AG10803 (cell line): ENCODE results near the gene SLX4IP.
A peak's percentile ranks its signal among the peaks of the same experiment; 100 is the strongest.

Experiments
- DNase-seq: peaks from one replicate; pipeline ENCODE4 v3.0.0; 2010; ENCODE audit warnings: low read depth
- H3K4me3 ChIP-seq: 2 replicates; pipeline ENCODE4 v1.5.1; 2011; ENCODE audit warnings: mild to moderate bottlenecking, low read length, control low read depth
- CTCF ChIP-seq: conservative IDR thresholded peaks from 2 replicates; pipeline ENCODE4 v1.5.1; 2011; ENCODE audit warnings: mild to moderate bottlenecking, low read length, control low read depth, inconsistent platforms

SLX4IP gene

GRCh38 chr20:10453241-10453640 is 18.1 kb downstream of the SLX4IP start:
- H3K4me3 ChIP-seq, result no peak overlapping the region
- TF ChIP-seq CTCF, result no peak
- DNase-seq, result no peak

GRCh38 chr20:10454151-10454750 is 19.1 kb downstream of the SLX4IP start:
- DNase-seq, result no peak
- H3K4me3 ChIP-seq, result no peak overlapping the region
- no peak for TF ChIP-seq CTCF

GRCh38 chr20:10461495-10461894 is 26.4 kb downstream of the SLX4IP start:
- no peak for DNase-seq
- no peak for TF ChIP-seq CTCF
- no peak overlapping the region for H3K4me3 ChIP-seq

GRCh38 chr20:10462516-10462915 is 27.4 kb downstream of the SLX4IP start:
- H3K4me3 ChIP-seq, result no peak overlapping the region
- DNase-seq, result no peak
- no peak for TF ChIP-seq CTCF

GRCh38 chr20:10463622-10464021 is 28.5 kb downstream of the SLX4IP start:
- DNase-seq, result no peak
- H3K4me3 ChIP-seq, result no peak overlapping the region
- no peak for TF ChIP-seq CTCF

- no peak overlapping the region for H3K4me3 ChIP-seq
- DNase-seq, result no peak
- TF ChIP-seq CTCF, result no peak
Observed at GRCh38 chr20:10465135-10465534, 30.0 kb downstream of the SLX4IP start.

- TF ChIP-seq CTCF, result no peak
- H3K4me3 ChIP-seq, result no peak overlapping the region
- peak; percentile 37 for DNase-seq
Observed at GRCh38 chr20:10466325-10466724, 31.2 kb downstream of the SLX4IP start.
